GM19025 (cell line): Measurements from ENCODE around the gene C1QC.

ENCODE experiments used
- ATAC-seq: cut with Tn5 transposase; IDR thresholded peaks from one replicate; pipeline ENCODE4 v1.9.1; 2021; ENCODE audit warnings: mild to moderate bottlenecking, low read depth, moderate library complexity; ENCODE audit not compliant: unreplicated experiment

Gene C1QC

DNA sequence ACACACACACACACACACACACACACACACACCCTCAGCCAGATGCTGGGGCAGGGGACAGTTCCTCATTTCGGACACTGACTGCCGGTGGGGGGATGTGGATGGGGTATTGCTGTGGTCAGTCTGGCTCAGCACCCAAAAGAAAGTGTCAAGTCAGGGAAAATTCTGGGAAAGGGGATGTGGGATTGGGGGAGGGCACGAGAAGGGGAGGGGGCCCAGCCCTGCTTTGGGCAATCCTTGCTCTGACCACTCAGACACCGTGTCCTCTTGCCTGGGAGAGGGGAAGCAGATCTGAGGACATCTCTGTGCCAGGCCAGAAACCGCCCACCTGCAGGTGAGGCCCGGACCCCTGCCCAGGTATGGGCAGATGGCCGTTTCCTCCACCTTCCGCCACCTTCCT lies at the start of gene C1QC:
TSS of gene C1QC (plus strand) at position 253 of the 400 bp plus-strand sequence. CDS start 391 bp downstream, outside the sequence.
- ATAC-seq = no peak

DNA sequence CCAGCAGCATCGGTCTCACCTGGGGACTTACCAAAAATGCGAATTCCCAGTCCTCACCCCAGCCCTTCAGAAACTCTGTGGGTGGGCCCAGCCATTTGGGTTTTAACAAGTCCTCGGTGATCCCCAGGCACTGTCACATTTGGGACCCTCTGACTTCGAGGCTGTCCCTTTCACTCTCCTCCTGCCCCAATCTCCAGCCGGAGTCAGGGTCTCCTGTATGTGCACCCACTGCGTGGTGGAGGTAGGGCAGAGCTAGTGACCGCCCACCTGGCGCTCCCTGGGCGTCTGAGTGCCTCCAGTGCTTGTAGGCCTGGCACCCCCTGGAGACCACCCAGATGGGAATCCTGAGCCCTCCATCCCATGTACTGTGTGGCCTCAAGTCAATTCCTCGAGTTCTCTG lies 49.0 kb upstream of the C1QC start:
- ATAC-seq = no peak

DNA sequence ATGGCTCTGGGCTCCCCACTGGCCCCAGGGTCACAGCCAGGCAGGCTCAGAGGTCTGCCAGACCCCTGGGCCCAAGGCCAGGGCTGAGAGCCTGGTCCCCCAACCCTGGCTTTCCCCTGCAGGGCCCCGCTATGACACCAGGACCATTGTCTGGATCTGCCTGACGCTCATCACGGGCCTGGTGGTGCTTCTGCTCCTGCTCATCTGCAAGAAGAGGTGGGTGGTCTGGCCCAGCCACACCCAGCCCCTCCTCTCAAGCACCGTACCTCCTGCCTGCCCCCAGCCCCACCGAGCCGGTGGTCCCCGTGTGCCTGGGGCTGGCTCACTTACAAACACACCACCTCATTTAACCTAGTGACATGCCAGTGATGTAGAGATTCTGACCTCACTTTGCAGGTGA lies 48.3 kb upstream of the C1QC start:
- ATAC-seq = no peak

DNA sequence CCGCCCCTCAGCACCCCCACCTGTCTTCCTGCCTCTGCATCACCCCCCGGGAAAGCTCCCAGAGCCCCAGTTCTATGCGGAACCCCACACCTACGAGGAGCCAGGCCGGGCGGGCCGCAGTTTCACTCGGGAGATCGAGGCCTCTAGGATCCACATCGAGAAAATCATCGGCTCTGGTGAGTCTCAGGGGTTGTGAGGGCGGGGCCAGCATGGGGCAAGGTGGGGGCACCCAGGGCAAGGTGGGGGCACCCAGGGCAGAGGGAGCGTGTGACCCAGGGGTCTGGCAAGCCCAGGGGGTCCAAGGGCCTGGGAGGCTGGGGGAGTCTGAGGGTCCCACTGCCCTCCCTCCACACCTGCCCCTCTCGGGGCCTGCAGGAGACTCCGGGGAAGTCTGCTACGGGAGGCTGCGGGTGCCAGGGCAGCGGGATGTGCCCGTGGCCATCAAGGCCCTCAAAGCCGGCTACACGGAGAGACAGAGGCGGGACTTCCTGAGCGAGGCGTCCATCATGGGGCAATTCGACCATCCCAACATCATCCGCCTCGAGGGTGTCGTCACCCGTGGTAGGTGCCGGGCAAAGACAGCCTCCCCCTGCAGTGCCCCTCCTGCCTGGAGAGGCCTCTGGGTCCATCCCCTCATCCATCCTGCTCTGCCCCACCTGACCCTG lies 46.0 kb upstream of the C1QC start:
- no peak for ATAC-seq

DNA sequence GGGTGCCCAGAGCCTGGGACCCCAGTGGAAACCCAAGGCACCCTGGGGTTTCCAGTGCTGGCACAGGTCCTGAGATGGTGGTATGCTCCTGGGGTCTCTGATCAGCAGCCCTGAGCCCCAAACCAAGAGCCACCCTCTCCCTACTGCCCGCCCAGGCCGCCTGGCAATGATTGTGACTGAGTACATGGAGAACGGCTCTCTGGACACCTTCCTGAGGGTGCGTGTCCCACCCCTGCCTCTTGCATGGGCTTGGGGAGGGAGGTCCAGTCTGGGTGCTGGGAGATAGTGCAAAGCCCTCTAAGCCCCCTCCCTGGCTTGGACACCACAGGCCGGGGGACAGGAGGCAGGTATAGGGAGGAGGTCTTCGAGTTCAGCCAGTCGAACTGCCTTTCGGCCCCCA lies 45.4 kb upstream of the C1QC start:
- no peak for ATAC-seq

DNA sequence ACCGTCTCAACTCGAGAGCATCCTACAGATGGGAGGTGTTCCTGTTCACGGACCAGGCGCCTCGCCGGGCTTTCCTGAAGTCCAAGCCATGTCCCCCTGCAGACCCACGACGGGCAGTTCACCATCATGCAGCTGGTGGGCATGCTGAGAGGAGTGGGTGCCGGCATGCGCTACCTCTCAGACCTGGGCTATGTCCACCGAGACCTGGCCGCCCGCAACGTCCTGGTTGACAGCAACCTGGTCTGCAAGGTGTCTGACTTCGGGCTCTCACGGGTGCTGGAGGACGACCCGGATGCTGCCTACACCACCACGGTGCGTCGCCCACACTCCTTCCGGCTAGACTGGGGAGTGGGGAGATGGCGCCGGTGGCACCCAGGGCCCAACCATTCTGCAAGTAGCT lies 44.7 kb upstream of the C1QC start:
- ATAC-seq = no peak

DNA sequence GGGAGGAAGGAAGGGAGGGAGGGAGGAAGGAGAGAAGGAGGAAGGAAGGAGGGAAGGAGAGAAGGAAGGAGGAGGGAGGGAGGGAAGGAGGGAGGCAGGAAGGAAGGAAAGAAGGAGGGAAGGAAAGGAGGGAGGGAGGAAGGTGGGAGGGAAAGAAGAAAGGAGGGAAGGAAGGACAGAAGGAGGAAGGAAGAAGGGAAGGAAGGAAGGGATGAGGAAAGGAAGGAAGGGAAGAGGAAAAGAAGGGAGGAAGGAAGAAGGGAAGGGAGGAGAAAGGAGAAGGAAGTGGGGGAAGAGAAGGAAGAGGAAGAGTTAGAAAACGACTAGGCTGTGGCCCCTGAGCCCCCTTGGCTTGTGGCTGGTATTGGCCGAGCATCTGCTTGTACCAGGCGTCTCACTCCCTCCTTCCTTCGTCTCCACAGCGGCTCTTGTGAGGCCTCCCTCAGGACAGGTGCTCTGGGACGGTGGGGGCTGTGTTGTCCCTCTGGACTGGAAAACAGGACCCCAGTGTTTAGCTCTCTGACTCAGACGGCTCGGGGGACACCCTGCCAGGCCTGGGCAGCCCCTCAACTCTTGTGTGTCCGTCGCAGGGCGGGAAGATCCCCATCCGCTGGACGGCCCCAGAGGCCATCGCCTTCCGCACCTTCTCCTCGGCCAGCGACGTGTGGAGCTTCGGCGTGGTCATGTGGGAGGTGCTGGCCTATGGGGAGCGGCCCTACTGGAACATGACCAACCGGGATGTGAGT lies 43.2 kb upstream of the C1QC start:
- ATAC-seq = no peak

DNA sequence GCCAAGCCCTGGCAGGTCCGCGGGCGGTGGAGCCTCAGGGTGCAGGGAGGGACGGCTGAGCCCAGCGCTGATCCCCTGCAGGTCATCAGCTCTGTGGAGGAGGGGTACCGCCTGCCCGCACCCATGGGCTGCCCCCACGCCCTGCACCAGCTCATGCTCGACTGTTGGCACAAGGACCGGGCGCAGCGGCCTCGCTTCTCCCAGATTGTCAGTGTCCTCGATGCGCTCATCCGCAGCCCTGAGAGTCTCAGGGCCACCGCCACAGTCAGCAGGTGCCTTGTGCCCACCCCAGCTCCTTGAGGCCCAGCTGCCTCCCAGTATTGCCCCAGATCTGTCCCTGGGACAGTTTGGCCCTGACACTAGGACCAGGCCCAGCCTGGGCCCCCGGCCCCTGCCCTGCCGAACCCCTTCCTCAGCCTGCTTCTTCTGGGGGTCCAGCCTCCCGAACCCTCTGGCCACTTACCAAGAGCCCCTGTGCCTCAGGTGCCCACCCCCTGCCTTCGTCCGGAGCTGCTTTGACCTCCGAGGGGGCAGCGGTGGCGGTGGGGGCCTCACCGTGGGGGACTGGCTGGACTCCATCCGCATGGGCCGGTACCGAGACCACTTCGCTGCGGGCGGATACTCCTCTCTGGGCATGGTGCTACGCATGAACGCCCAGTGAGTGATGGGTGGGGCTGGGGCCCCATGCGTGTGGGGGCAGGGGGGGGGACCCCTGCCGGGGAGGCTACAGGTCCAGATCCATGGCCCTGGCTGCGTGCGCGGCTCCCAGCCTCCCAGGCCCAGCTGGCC lies 42.4 kb upstream of the C1QC start:
- ATAC-seq = no peak

DNA sequence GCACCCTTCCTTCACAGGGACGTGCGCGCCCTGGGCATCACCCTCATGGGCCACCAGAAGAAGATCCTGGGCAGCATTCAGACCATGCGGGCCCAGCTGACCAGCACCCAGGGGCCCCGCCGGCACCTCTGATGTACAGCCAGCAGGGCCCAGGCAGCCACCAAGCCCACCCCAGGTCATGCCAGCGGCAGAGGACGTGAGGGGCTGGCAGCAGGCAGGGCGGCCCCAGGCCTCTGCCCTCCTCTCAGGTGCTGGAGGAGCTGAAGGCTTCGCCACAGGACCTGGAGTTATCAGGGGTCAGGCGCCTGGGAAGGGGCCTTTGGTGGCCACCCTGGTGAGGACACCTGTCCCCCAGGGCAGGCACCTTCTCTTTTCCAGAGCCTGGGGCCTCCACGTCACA lies 41.8 kb upstream of the C1QC start:
- ATAC-seq = no peak

DNA sequence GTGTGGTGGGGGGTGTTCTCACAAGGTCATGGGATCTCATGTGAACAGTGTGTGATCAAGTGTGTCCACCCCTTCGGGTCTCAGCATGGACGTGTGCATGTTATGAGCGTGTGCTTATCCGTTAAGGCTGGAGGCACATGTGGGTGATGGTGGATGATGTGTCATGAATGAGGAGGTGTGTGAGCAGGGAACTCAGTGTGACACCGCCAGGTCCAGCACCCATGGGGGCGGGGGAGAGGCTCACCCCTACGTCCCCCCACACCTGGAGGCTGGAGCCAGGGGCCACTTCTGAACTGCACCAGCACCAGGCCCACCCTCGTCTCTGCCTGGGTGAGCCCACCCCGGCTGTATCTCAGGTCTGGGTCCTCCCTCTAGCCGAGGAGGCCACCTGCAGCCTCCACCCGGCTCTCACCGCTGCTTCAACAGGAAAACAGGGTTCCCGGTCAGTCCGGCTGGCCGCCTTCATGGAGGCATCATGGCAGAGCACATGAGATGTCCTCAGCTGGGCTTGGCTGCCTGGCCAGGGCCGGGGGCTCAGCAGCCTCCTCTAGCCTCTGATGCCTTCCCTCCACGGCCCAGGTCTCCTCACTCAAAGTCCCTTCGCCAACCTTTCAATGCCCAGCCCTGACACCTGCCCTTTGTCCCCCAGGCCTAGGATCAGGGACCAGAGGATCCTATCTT lies 41.2 kb upstream of the C1QC start:
- no peak for ATAC-seq

DNA sequence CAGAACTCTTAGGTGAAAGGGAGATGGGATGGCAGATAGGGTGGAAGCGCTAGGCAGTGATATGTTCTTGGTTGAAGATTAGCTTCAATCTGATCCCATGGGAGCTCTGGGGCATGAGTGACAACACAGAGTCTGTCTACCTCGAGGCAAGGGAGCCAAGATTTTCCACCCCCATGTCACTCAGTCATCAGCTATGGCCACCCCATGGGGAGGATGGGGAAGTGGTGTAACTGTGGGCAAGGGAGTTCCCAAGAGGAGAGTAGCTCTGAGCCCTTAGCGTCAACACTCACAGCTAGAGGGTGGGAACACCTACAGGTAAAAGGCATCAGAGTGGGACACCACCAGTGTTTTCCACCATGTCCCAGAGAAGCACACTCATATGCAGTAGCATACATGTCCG lies 37.3 kb upstream of the C1QC start:
- no peak for ATAC-seq

DNA sequence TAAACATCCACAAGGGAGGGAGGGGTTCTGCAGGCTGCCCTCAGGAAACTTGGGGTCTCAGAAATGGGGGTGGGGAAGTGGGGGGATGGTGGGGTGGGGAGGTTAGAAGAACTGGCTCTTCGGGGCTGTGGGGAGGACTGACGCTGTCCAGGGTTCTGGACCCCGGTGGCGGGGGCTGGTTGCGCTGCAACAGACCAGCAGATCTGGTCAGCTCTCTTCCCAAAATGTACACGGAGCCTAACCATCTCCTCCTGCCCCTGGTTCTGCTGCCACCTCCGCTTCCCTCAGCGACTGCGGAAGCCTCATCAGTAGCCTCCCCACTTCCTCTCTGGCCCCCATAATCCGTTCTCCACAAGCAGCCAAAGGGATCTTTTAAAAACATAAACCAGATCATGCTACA lies 36.3 kb upstream of the C1QC start:
- no peak for ATAC-seq

DNA sequence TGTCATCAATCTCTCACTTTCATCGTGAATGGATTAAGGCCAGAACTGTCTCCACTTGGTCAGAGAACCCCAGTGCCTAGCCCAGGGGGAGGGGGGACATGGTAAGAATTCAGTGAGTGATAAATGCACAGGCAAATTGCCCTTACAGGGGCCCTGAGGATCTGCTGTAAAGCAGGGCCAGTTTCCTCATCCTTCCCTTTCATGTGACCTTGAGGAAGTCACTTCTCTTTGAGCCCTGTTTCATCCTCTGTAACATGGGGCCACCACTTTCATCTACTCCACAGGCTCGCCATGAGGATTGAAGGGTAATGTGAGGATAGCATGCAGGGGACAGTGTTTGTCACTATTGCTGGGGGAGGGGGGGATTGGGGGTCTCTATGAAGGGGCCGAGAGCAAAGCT lies 35.1 kb upstream of the C1QC start:
- no peak for ATAC-seq

DNA sequence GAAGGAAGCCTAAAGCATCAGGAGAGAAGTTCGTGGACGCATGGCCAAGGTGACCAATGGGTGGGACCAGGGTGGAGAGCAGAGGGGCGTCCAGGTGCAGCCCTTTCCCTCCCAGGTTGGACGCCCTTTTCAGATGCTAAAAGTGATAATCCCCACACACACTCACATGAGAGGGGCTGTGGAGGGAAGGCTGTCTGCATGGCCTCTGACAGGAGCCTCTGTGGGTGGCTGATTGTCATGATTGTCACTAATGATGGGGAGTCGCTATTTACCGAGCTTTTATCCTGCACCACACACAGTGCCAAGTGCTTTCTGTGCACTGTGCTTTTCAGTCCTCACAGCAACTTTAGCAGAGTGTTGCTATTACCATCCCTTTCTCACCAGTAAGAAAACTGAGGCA lies 34.1 kb upstream of the C1QC start:
- no peak for ATAC-seq

DNA sequence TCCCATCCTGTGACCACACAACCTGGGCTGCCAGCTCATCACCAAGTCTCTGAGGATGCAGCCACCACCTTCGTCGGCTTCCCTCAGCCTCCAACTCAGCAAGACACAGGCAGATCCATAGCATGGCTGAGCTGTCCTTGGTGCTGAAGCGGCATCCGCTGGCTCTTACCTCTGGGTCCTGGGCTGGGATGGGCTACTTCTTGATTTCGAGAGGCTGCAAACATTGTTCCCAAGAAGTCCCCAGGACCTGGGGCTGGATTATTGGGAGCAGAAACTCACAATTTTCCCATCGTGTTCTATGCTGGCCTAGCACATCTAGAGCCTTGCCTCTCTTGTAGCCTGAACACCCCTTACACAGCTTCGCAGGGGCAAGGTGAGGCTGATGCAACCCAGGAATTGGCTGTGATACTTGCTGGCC lies 31.9 kb upstream of the C1QC start:
- ATAC-seq = no peak

DNA sequence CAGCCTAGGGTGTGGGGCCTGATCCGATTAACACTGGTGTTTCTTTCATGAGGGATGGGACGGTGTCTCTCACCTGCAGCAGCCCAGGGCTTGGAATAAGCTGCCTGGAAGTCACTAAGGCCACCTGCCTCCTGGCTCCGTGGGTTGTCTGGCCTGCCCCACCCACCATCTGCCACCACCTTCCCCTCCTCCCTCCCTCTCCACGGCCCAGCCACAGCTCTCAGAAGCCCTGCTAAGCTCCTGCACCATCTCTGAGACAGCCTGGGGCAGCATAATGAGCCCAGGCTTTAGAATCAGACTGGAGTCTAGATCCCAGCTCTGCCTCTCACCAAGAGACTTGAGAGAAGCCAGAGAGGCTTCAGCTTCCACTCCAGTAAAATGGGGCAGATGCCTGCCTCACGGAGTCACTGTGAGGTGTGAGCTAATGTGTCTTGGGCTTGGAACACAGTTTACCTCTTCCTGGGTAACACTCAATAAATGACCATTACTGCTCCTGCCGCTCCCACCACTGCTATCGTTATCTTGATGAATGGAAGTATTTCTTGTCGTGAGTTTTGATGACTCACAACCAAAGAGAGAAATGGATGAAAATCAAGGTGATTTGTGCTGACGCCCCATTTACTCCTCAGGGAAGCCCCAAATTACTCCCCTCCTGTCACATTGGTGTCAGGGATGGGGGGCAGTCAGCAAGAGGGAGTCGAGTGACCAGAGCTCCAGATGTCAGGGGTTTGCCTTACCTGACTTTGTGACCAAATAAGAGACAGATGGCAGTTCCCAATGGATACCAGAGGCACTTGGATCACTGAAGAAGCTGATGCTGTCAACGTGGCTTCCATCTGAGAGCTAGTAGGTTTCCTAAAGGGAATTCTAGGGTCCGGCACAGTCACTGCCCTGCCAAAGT lies 30.5 kb upstream of the C1QC start:
- ATAC-seq = no peak

DNA sequence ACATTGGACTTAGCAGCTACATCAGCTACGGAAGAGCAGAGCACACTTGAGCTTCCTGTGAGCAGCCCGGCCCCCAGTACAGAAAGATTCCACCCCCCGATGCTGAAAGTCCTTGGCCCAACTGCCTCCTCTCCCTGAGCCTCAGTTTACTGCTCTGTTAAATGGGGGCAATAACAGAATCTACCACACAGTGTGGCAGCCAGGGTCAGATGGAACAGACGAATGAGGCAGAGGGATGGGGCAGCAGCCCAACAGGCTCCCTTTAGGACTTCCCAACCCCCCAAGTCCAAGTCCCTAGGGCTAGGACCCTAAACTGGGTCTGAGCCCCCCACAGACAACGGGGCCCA lies 29.9 kb upstream of the C1QC start:
- no peak for ATAC-seq

DNA sequence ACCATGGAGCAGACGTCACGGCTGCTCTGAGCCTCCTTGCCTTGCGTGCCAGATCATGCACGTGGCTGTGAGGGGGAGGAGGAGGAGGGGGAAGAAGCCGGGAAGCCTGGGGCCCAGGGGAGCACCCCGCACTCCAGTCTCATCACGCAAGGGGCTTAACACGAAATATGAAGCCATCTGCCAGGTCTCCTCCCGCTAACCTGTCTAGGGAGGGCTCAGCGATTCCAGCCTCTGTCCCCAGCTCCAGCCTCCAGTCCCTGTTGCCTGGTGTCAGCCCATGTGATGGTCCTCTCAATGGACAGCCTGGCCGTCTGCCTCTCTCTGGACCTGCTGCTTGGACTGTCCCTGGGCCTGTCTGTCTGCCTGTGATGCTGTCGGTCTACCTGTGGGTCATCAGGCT lies 29.5 kb upstream of the C1QC start:
- ATAC-seq = no peak

DNA sequence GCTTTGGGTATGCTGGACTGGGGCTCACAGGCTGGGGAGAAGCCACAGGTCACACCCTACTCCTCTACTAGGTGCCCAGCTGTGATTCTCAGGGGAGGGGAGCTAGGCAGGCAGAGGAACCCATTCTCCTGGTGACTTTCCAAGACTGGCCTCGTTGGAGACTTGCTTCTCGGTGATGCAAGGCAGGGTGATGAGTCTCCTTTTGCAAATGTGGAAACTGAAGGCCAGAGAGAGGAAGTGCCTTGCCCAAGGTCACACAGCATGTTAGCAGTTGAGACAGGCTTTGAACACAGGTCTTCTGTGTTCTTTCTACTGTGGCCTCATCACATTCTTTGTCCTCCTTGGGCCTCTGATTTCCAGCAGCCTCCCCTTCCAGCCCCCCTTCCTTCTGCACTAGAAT lies 27.5 kb upstream of the C1QC start:
- no peak for ATAC-seq

DNA sequence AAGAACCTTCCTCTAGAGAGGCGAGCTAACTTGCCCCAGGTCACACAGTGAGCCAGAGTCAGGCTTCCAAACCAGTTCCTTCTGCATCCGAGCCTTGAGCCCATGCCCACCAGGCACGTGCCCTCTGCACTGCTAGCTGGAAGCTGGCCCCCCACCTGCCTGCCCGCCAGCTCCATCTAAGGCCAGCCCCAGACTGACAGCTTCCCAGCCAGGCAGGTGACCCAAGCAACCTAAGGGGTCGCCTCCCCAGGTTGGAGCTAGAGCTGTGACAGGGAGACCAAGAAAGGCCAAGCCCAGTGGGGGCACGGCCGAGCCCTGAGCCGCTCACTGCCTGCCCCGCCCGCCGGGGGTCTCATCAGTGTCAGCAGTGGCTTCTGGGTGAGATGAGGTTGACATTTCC lies 26.9 kb upstream of the C1QC start:
- no peak for ATAC-seq
